NCI-H2081 treated with DMSO at 0.1 percent for 48 hours (cell line): ENCODE data around the gene NXN.
"Not testable (repeated sequence)": the region's sequence is repeated elsewhere in the genome, so short reads cannot be mapped to it uniquely, and the experiment has no call there.

Experiments used
- DNase-seq: peaks from one replicate; lab custom pipeline; 2025; lab: John Stamatoyannopoulos, UW

NXN gene

GRCh38 chr17:829614-830013 is 150.0 kb downstream of the NXN start:
- DNase-seq: not testable (repeated sequence)

GRCh38 chr17:828761-829160 is 150.8 kb downstream of the NXN start:
- DNase-seq: no peak

GRCh38 chr17:826778-827177 is 152.8 kb downstream of the NXN start:
- DNase-seq: no peak

GRCh38 chr17:825216-825615 is 154.4 kb downstream of the NXN start:
- DNase-seq: no peak

GRCh38 chr17:824378-824777 is 155.2 kb downstream of the NXN start:
- DNase-seq: no peak

GRCh38 chr17:823501-823902 is 156.1 kb downstream of the NXN start:
- DNase-seq: no peak

GRCh38 chr17:819251-819650 is 160.3 kb downstream of the NXN start:
- no peak for DNase-seq

- no peak for DNase-seq
Measured at GRCh38 chr17:814371-814770, 165.2 kb downstream of the NXN start.

GRCh38 chr17:812638-813204 is 166.9 kb downstream of the NXN start:
- DNase-seq: no peak

GRCh38 chr17:811051-811784 is 168.4 kb downstream of the NXN start:
- no peak for DNase-seq

- no peak for DNase-seq
Measured at GRCh38 chr17:807523-808294, 171.9 kb downstream of the NXN start.

GRCh38 chr17:806781-807522 is 172.6 kb downstream of the NXN start:
- DNase-seq: no peak

- no peak for DNase-seq
Measured at GRCh38 chr17:806346-806745, 173.2 kb downstream of the NXN start.

GRCh38 chr17:805886-806285 is 173.7 kb downstream of the NXN start:
- DNase-seq: not testable (repeated sequence)

GRCh38 chr17:804541-805435 is 174.8 kb downstream of the NXN start:
- DNase-seq: no peak

- no peak for DNase-seq
Measured at GRCh38 chr17:802901-803881, 176.4 kb downstream of the NXN start.

- no peak for DNase-seq
Measured at GRCh38 chr17:802481-802880, 177.1 kb downstream of the NXN start.

GRCh38 chr17:801660-802059 is 177.9 kb downstream of the NXN start:
- no peak for DNase-seq

GRCh38 chr17:800446-801242 is 178.9 kb downstream of the NXN start:
- DNase-seq: no peak
